ENCODE results near the gene PRKCZ. TPM values are rescaled to one million over a fixed set of nuclear protein-coding genes. Genes with fewer than 3 reads are reported as not detected.
A peak's percentile ranks its signal among the peaks of the same experiment; 100 is the strongest.

The PRKCZ gene
- total and polyA plus RNA-seq, 9 of the 15 experiments (the other 6 are each of a cell fraction or from before 2014, with no cell fraction given), result 0.07 to 3.1 (median 1.3) TPM

- no peak for TF ChIP-seq RAD51 (IDR thresholded peaks at IDR 0.05; ENCODE audit: borderline replicate concordance, low read depth)
- no peak for TF ChIP-seq ZNF449 (CRISPR knock-in tag; IDR thresholded peaks at IDR 0.05)
- TF ChIP-seq ZFP1 (CRISPR knock-in tag; IDR thresholded peaks at IDR 0.05), result no peak; the same call in 1 of the 2 replicates
- TF ChIP-seq CEBPB (tag; IDR thresholded peaks at IDR 0.05), result no peak
- TF ChIP-seq ZBTB40 (IDR thresholded peaks at IDR 0.05), result no peak; the same call in 1 of the 2 replicates
- TF ChIP-seq ZBTB40 (CRISPR knock-in tag; IDR thresholded peaks at IDR 0.05), result 0 out of 2 replicates have a peak, but pooled peaks have one; percentile 49
- no peak for TF ChIP-seq HLTF (IDR thresholded peaks at IDR 0.05)
- TF ChIP-seq MAFF (IDR thresholded peaks at IDR 0.05; ENCODE audit: low read length), result no peak
- TF ChIP-seq POLR2AphosphoS2 (IDR thresholded peaks at IDR 0.05; ENCODE audit: low read length), result no peak
- no peak for TF ChIP-seq KDM5B (IDR thresholded peaks at IDR 0.05; ENCODE audit: insufficient replicate concordance, low read depth, low read length)
- TF ChIP-seq, protein P1, sequence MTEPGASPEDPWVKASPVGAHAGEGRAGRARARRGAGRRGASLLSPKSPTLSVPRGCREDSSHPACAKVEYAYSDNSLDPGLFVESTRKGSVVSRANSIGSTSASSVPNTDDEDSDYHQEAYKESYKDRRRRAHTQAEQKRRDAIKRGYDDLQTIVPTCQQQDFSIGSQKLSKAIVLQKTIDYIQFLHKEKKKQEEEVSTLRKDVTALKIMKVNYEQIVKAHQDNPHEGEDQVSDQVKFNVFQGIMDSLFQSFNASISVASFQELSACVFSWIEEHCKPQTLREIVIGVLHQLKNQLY (CRISPR knock-in tag; conservative IDR thresholded peaks at IDR 0.05), result no peak
- peak; percentile 78; the same call in 1 of the 2 replicates for TF ChIP-seq FOXK1 (CRISPR knock-in tag; IDR thresholded peaks at IDR 0.05; ENCODE audit: borderline replicate concordance)
- no peak for TF ChIP-seq HSF4 (CRISPR knock-in tag; IDR thresholded peaks at IDR 0.05; ENCODE audit: borderline replicate concordance)
- TF ChIP-seq HDAC6 (IDR thresholded peaks at IDR 0.05; ENCODE audit: low read depth, low read length), result no peak
- TF ChIP-seq NELFE (IDR thresholded peaks at IDR 0.05; ENCODE audit: insufficient read depth, insufficient read length), result no peak
Observed at GRCh38 chr1:2205191-2205952, 155.2 kb downstream of the PRKCZ start (continued).
